DOHH2 (cell line): ENCODE results near the gene ANKMY1.

Source experiments
- H3F3A ChIP-seq: fragments of 200-600 bp; sonication (generic), shearing (Covaris generic); 2 replicates; pipeline ENCODE4 v1.6.0; 2016; ENCODE audit warnings: antibody characterized with exemption, mild to moderate bottlenecking; ENCODE audit not compliant: control insufficient read depth, insufficient read depth
- H3K27ac ChIP-seq: fragments of 200-600 bp; sonication (generic); 2 replicates; pipeline ENCODE4 v1.5.1; 2014; ENCODE audit warnings: low read depth, mild to moderate bottlenecking, low read length, moderate library complexity
- H3K27me3 ChIP-seq: fragments of 200-600 bp; sonication (generic); 2 replicates; pipeline ENCODE4 v1.6.1; 2014; ENCODE audit warnings: mild to moderate bottlenecking, low read length, mixed read lengths; ENCODE audit not compliant: control insufficient read depth
- H3K36me3 ChIP-seq: fragments of 200-600 bp; sonication (generic); 2 replicates; pipeline ENCODE4 v1.6.1; 2014; ENCODE audit warnings: mild to moderate bottlenecking, low read length, moderate library complexity, mixed read lengths; ENCODE audit not compliant: control insufficient read depth
- H3K4me1 ChIP-seq: fragments of 200-600 bp; sonication (generic); 2 replicates; pipeline ENCODE4 v1.6.1; 2014; ENCODE audit warnings: mild to moderate bottlenecking, low read length, mixed read lengths; ENCODE audit not compliant: control insufficient read depth
- H3K4me2 ChIP-seq: fragments of 200-600 bp; sonication (generic); 2 replicates; pipeline ENCODE4 v1.6.0; 2014; ENCODE audit warnings: mild to moderate bottlenecking, low read length, moderate library complexity
- H3K4me3 ChIP-seq: fragments of 200-600 bp; sonication (generic); 2 replicates; pipeline ENCODE4 v1.5.1; 2014; ENCODE audit warnings: mild to moderate bottlenecking, low read length, mixed read lengths
- H3K79me2 ChIP-seq: fragments of 200-600 bp; sonication (generic); 2 replicates; pipeline ENCODE4 v1.6.1; 2014; ENCODE audit warnings: mild to moderate bottlenecking, low read length, mixed read lengths; ENCODE audit not compliant: control insufficient read depth
- H3K9me2 ChIP-seq: fragments of 200-600 bp; sonication (generic); replicated peaks from 2 replicates; pipeline ENCODE4 v1.6.1; 2014; ENCODE audit warnings: mild to moderate bottlenecking, low read length, mixed read lengths; ENCODE audit not compliant: control insufficient read depth
- H3K9me3 ChIP-seq: fragments of 200-600 bp; sonication (generic); 2 replicates; pipeline ENCODE4 v1.6.1; 2014; ENCODE audit warnings: antibody characterized with exemption, low read length, mixed read lengths; ENCODE audit not compliant: control insufficient read depth, insufficient read depth
- H4K20me1 ChIP-seq: fragments of 200-600 bp; sonication (generic); 2 replicates; pipeline ENCODE4 v1.6.0; 2014; ENCODE audit warnings: low read depth, mild to moderate bottlenecking, antibody characterized with exemption, low read length, moderate library complexity; ENCODE audit not compliant: control insufficient read depth, insufficient read depth
- EZH2phosphoT487 ChIP-seq: fragments of 200-600 bp; sonication (generic); IDR thresholded peaks from 2 replicates; pipeline ENCODE4 v1.6.1; 2017; ENCODE audit warnings: borderline replicate concordance, mild to moderate bottlenecking, antibody characterized with exemption, low read length, moderate library complexity, mixed read lengths
- TF ChIP-seq, protein P1 (sequence below): fragments of 200-600 bp; sonication (generic); IDR thresholded peaks from one replicate; pipeline ENCODE4 v1.5.1; 2014; ENCODE audit warnings: antibody characterized with exemption, mild to moderate bottlenecking, low read depth, low read length; ENCODE audit not compliant: poor library complexity, severe bottlenecking

The ANKMY1 gene

DNA sequence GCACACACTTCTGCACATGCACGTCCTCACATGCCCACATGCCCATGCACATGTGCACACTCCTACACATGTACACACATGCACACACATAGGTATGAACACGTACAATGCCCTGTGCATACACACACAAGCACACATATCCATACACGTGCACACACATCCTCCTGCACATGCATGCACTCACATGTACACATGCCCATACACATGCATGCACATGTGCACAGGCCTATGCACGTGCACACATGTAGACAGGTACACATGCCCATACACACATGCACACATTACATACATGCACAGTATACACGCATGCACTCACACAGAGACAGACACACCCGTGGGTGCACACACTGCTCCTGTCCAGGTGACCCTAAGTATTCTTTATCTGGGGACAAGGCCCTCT, 88.0 kb downstream of the ANKMY1 start:
- Histone ChIP-seq H3K4me2 (no peak overlapping the region), H3K9me2 (no peaks in the 10 kb centered on the region), H3F3A (no peaks in the 10 kb centered on the region), H4K20me1 (no peaks in the 10 kb centered on the region), H3K4me3 (no peak overlapping the region), H3K27me3 (no peaks in the 10 kb centered on the region), H3K4me1 (no peaks in the 10 kb centered on the region), H3K79me2 (no peaks in the 10 kb centered on the region), H3K9me3 (no peaks in the 10 kb centered on the region), H3K27ac (no peak overlapping the region), H3K36me3 (no peaks in the 10 kb centered on the region)
- TF ChIP-seq, protein P1, sequence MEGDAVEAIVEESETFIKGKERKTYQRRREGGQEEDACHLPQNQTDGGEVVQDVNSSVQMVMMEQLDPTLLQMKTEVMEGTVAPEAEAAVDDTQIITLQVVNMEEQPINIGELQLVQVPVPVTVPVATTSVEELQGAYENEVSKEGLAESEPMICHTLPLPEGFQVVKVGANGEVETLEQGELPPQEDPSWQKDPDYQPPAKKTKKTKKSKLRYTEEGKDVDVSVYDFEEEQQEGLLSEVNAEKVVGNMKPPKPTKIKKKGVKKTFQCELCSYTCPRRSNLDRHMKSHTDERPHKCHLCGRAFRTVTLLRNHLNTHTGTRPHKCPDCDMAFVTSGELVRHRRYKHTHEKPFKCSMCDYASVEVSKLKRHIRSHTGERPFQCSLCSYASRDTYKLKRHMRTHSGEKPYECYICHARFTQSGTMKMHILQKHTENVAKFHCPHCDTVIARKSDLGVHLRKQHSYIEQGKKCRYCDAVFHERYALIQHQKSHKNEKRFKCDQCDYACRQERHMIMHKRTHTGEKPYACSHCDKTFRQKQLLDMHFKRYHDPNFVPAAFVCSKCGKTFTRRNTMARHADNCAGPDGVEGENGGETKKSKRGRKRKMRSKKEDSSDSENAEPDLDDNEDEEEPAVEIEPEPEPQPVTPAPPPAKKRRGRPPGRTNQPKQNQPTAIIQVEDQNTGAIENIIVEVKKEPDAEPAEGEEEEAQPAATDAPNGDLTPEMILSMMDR, result no peak
- TF ChIP-seq EZH2phosphoT487, result no peak

DNA sequence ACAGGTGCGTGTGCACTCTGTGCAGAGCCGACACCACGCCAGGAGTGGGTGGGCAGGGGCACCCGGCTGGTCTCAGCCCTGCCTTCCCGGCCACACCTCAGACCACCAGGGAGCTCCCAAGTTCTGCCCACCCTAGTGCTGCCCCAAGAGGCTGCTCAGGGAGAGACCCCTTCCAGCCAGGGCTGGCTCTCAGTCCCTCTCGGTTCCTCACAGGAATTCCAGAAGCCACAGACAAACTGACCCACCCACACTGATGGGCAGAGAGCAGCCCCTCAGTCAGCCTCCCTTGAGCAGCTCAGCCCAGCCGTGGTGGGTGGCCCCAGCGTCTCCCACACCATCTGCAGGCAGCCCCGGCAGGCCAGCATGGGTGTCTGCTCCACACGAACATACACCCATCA, 88.5 kb downstream of the ANKMY1 start:
- TF ChIP-seq, protein P1, result no peak
- no peak for TF ChIP-seq EZH2phosphoT487
- Histone ChIP-seq H4K20me1 (no peaks in the 10 kb centered on the region), H3K9me3 (no peaks in the 10 kb centered on the region), H3F3A (no peaks in the 10 kb centered on the region), H3K27me3 (no peaks in the 10 kb centered on the region), H3K4me2 (no peak overlapping the region), H3K4me1 (no peaks in the 10 kb centered on the region), H3K36me3 (no peaks in the 10 kb centered on the region), H3K9me2 (no peaks in the 10 kb centered on the region), H3K27ac (no peak overlapping the region), H3K4me3 (no peak overlapping the region), H3K79me2 (no peaks in the 10 kb centered on the region)

DNA sequence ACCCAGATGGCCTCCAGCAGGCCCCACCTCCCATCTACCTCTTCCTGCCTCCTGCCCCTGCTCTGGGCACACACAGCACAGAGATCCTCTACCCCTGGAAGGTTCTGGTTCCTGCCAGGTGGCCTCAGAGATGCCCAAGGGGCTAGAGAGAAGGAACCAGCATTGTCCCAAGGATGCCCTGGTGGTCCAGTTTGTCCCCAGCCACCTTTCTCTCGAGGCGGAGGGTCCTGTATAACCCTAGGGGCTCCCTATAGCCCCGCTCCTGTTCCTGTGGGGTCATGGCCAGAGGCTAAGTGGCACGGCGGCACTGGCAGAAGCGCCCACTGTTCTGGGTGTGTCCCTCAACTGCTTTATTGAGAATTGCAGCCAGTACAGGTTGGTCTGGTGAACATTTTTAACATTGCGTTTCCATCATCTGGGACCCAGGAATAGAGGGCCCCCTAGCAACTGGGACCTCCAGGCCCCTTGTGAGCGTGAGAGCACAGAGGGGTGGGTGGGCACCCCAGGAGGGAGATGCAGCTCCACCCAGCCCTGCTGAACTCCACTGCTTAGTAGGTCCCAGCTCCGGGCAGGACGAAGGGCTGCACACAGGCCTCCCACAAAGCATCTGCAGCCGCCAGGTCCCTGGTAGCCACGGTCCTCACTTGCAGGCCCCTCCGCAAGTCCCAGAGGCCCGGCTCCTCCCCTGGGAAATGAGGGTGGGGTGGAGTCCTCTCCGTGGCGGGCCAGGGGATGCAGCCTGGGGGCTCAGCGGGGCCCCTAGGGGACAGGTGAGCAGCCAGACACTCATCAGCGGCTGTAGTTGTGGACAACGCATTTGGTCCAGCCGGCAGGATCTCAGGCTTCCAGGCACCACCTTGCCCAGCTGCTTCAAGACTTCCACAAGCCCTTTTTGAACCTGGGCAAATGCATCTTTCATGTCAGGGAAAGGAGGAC, 89.2 kb downstream of the ANKMY1 start:
- Histone ChIP-seq H3K4me3 (no peak overlapping the region), H3K36me3 (no peaks in the 10 kb centered on the region), H3K27me3 (no peaks in the 10 kb centered on the region), H3K27ac (no peak overlapping the region), H3K79me2 (no peaks in the 10 kb centered on the region), H3K9me2 (no peaks in the 10 kb centered on the region), H4K20me1 (no peaks in the 10 kb centered on the region), H3K4me1 (no peaks in the 10 kb centered on the region), H3K4me2 (no peak overlapping the region), H3K9me3 (no peaks in the 10 kb centered on the region), H3F3A (no peaks in the 10 kb centered on the region)
- no peak for TF ChIP-seq EZH2phosphoT487
- TF ChIP-seq, protein P1, result no peak
